Measurements from ENCODE around the gene PPP1R7.

DNA sequence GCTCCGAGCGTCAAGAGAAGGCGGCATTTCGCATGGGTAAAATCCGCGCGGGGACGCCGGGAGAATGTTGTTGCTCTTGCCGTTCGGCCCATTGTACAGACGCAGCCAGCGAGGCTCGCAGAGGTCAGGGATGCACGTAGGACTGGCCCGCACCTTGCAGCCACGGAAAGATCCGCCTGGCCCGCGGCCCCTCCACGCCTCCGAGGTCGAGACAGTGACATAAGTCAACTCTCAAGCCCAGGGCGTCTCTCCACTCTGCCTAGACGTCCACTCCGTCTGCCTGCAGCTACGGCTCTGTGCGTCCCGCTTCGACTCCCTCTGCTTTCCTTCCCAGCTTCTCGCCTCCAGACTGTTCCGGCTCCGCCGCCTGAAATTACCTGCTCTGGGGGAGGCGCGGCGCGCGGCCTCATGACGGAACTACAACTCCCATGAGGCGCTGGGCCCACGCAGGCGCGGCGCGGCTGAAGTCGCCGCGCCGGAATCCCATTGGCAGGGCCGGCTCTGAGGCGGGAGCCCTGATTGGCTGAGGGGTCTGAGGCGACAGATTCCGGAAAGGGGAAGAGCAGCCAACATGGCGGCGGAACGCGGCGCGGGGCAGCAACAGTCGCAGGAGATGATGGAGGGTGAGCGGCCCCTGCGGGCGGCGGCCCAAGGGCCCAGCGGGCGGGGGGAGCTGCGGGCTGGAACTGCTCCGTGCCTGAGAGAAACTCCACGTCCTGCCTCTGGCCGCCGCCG is at the start of gene PPP1R7:
- no peak for TF ChIP-seq EZH2phosphoT487 (IDR thresholded peaks at IDR 0.05; ENCODE audit: insufficient read depth, low read depth)
- no peak for TF ChIP-seq EZH2 (IDR thresholded peaks at IDR 0.05; ENCODE audit: insufficient read depth, poor library complexity, severe bottlenecking)

Measured in GM23248 (cell line).